Right lung (tissue), 5 donors: Measurements from ENCODE around the gene BIN1. TPM values are rescaled to one million over a fixed set of nuclear protein-coding genes. Genes with fewer than 3 reads are reported as not detected.

Experiments
- DNase-seq, 2 donors: peaks; one replicate each; pipeline ENCODE4 v3.0.0-alpha.2; 2013
- polyA plus RNA-seq, 5 donors: library from polyadenylated mRNA; unstranded; fragments of 120-200 nt; gene quantifications; one replicate each; pipeline versions ENCODE4 v1.2.1 to v1.2.3, GENCODE V29; 2013; ENCODE audit warnings: inconsistent platforms in 1 of 5, low replicate concordance in 1 of 5; ENCODE audit not compliant: insufficient read length in 5 of 5, insufficient read depth in 1 of 5

BIN1 gene
- polyA plus RNA-seq, 5 donors, result 51.3 to 133 (median 71.5) TPM

GRCh38 chr2:127060264-127060945 is 46.5 kb downstream of the BIN1 start:
- DNase-seq, result no peak

- no peak for DNase-seq
Observed at GRCh38 chr2:127059559-127059958, 47.4 kb downstream of the BIN1 start.

- DNase-seq, result no peak
Observed at GRCh38 chr2:127058954-127059252, 48.1 kb downstream of the BIN1 start.

- DNase-seq, result no peak
Observed at GRCh38 chr2:127058246-127058953, 48.6 kb downstream of the BIN1 start.

GRCh38 chr2:127057371-127058245 is 49.3 kb downstream of the BIN1 start:
- no peak for DNase-seq

GRCh38 chr2:127056631-127057370 is 50.2 kb downstream of the BIN1 start:
- no peak for DNase-seq

GRCh38 chr2:127056086-127056485 is 50.9 kb downstream of the BIN1 start:
- no peak for DNase-seq

- no peak for DNase-seq
Observed at GRCh38 chr2:127055786-127056076, 51.2 kb downstream of the BIN1 start.

- DNase-seq, result no peak
Observed at GRCh38 chr2:127054996-127055785, 51.8 kb downstream of the BIN1 start.

- no peak for DNase-seq
Observed at GRCh38 chr2:127054604-127054930, 52.4 kb downstream of the BIN1 start.

- no peak for DNase-seq
Observed at GRCh38 chr2:127053731-127054603, 53.0 kb downstream of the BIN1 start.

GRCh38 chr2:127052771-127053691 is 53.9 kb downstream of the BIN1 start:
- DNase-seq, result no peak

- no peak for DNase-seq
Observed at GRCh38 chr2:127052057-127052770, 54.7 kb downstream of the BIN1 start.

GRCh38 chr2:127051116-127052056 is 55.6 kb downstream of the BIN1 start:
- no peak for DNase-seq

GRCh38 chr2:127050803-127051115 is 56.2 kb downstream of the BIN1 start:
- no peak for DNase-seq

- DNase-seq, result peak in 1 of 2 donors; percentile 77
Observed at GRCh38 chr2:127049927-127050802, 56.8 kb downstream of the BIN1 start.
